ENCODE results near the gene SFSWAP.

GRCh38 chr12:131688131-131688844 lies 22.6 kb upstream of the SFSWAP start:
- TF ChIP-seq, protein P1, sequence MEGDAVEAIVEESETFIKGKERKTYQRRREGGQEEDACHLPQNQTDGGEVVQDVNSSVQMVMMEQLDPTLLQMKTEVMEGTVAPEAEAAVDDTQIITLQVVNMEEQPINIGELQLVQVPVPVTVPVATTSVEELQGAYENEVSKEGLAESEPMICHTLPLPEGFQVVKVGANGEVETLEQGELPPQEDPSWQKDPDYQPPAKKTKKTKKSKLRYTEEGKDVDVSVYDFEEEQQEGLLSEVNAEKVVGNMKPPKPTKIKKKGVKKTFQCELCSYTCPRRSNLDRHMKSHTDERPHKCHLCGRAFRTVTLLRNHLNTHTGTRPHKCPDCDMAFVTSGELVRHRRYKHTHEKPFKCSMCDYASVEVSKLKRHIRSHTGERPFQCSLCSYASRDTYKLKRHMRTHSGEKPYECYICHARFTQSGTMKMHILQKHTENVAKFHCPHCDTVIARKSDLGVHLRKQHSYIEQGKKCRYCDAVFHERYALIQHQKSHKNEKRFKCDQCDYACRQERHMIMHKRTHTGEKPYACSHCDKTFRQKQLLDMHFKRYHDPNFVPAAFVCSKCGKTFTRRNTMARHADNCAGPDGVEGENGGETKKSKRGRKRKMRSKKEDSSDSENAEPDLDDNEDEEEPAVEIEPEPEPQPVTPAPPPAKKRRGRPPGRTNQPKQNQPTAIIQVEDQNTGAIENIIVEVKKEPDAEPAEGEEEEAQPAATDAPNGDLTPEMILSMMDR (IDR thresholded peaks at IDR 0.05 in 8 of 11, conservative IDR thresholded peaks at IDR 0.05 in 3 of 11), result no peak
- TF ChIP-seq POLR2A (IDR thresholded peaks at IDR 0.05), result no peak

Measured in spleen (tissue), 7 donors.